Neural progenitor cell (in vitro differentiated cells): Measurements from ENCODE around the gene CCDC138. TPM values are rescaled to one million over a fixed set of nuclear protein-coding genes. Genes with fewer than 3 reads are reported as not detected.
A peak's percentile ranks its signal among the peaks of the same experiment; 100 is the strongest.
"Not testable (repeated sequence)": the region's sequence is repeated elsewhere in the genome, so short reads cannot be mapped to it uniquely, and the experiment has no call there.

Source experiments
- DNase-seq: peaks from one replicate; pipeline ENCODE4 v3.0.0-alpha.2; 2016; ENCODE audit warnings: low spot score
- H2AFZ ChIP-seq: fragments of 200-600 bp; sonication (generic); replicated peaks from 2 replicates; pipeline ENCODE4 v1.6.1; 2016; ENCODE audit warnings: antibody characterized with exemption
- H3F3A ChIP-seq: fragments of 200-600 bp; sonication (generic); 2 replicates; pipeline ENCODE4 v1.6.1; 2016; ENCODE audit warnings: antibody characterized with exemption, low read depth
- H3K27ac ChIP-seq: fragments of 200-600 bp; sonication (generic); 2 replicates; pipeline ENCODE4 v1.5.1; 2016; ENCODE audit warnings: mild to moderate bottlenecking
- H3K27me3 ChIP-seq: fragments of 200-600 bp; sonication (generic); 2 replicates; pipeline ENCODE4 v1.6.1; 2016; ENCODE audit warnings: mild to moderate bottlenecking, moderate library complexity
- H3K36me3 ChIP-seq: fragments of 200-600 bp; sonication (generic); 2 replicates; pipeline ENCODE4 v1.5.1; 2016
- H3K4me1 ChIP-seq: fragments of 200-600 bp; sonication (generic); 2 replicates; pipeline ENCODE4 v1.6.1; 2016; ENCODE audit warnings: mixed run types
- H3K4me2 ChIP-seq: fragments of 200-600 bp; sonication (generic); 2 replicates; pipeline ENCODE4 v1.6.1; 2016
- H3K4me3 ChIP-seq: fragments of 200-600 bp; sonication (generic); 2 replicates; pipeline ENCODE4 v1.5.1; 2016
- H3K79me2 ChIP-seq: fragments of 200-600 bp; sonication (generic); 2 replicates; pipeline ENCODE4 v1.6.1; 2016; ENCODE audit warnings: low read depth
- H3K9ac ChIP-seq: fragments of 200-600 bp; sonication (generic); 2 replicates; pipeline ENCODE4 v1.6.1; 2016
- H3K9me3 ChIP-seq: fragments of 200-600 bp; sonication (generic); 2 replicates; pipeline ENCODE4 v1.5.1; 2016; ENCODE audit warnings: low read depth
- H4K20me1 ChIP-seq: fragments of 200-600 bp; sonication (generic); 2 replicates; pipeline ENCODE4 v1.6.1; 2016; ENCODE audit warnings: low read depth
- H3K27ac Mint-ChIP-seq: 3 replicates; pipeline ENCODE4 v1.8.0; 2021; ENCODE audit warnings: mixed read lengths
- H3K27me3 Mint-ChIP-seq: 2 replicates; pipeline ENCODE4 v1.8.0; 2022; ENCODE audit warnings: low read depth, mild to moderate bottlenecking, inconsistent platforms, moderate library complexity, mixed read lengths; ENCODE audit not compliant: insufficient read depth
- H3K36me3 Mint-ChIP-seq: 3 replicates; pipeline ENCODE4 v1.8.0; 2021; ENCODE audit warnings: mixed read lengths
- H3K4me1 Mint-ChIP-seq: 3 replicates; pipeline ENCODE4 v1.8.0; 2021; ENCODE audit warnings: mixed read lengths
- H3K4me3 Mint-ChIP-seq: 3 replicates; pipeline ENCODE4 v1.8.0; 2021; ENCODE audit warnings: mild to moderate bottlenecking, moderate library complexity, mixed read lengths
- H3K9me3 Mint-ChIP-seq: 3 replicates; pipeline ENCODE4 v1.8.0; 2020; ENCODE audit warnings: mixed read lengths
- EZH2 ChIP-seq: fragments of 200-600 bp; sonication (generic); IDR thresholded peaks from 2 replicates; pipeline ENCODE4 v1.6.1; 2017; ENCODE audit warnings: antibody characterized with exemption, mild to moderate bottlenecking, moderate library complexity
- EZH2phosphoT487 ChIP-seq: fragments of 200-600 bp; sonication (generic); IDR thresholded peaks from 2 replicates; pipeline ENCODE4 v1.6.1; 2017; ENCODE audit warnings: antibody characterized with exemption
- total RNA-seq: library from RNA; depleted of rRNA; stranded (reverse); fragments of >200 nt; gene quantifications from 2 replicates; pipeline ENCODE4 v1.2.3, GENCODE V29; 2015; ENCODE audit warnings: low replicate concordance
- TF ChIP-seq, protein P1 (sequence below): fragments of 200-600 bp; sonication (generic); IDR thresholded peaks from 2 replicates; pipeline ENCODE4 v1.5.1; 2017; ENCODE audit warnings: antibody characterized with exemption, mild to moderate bottlenecking

The CCDC138 gene
- 47.2 and 92.6 TPM in 2 replicates for total RNA-seq

DNA sequence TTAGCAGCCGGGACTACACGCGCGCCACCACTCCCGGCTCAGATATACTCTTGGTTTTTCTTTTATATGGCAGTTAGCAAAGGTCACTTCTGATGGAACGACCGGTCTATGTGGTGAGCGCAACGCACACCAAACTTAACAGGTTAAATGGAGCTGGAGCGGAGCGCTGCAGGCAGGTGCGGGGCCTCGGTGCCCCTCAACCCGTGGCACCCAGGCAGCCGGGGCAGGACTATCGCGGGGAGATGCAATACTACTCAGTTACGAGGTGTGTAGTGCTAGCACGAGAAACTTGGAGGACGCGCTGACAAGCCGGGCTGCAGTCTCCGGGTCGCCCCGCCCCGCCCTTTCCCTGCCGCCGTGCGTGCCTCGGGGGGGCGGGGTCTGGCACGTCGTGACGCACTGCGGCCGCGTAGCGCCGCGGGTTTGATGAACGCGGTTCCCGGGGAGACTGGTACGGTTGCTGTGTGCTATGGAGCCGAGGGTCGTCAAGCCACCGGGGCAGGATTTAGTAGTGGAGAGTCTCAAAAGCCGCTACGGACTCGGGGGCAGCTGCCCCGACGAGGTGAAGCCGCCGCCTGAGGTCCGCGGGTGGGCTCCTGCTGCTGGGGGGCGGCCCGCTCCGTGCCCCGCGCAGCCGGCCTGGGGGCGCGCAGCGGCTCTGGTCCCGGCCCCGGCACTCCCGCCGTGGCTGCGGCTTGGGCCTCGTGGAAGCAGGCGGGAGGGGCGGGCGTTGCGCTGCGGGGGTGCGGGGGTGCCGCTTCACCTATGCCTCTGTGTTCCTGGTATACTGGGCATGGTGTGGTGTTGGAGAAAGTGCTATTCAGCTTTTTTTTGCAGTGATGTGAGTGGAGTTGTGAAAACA, at the start of gene CCDC138:
Gene CCDC138 (plus strand): TSS at position 418 of the 862 bp plus-strand sequence. CDS start 52 bp downstream, at position 470.
- H3K4me1 Mint-ChIP-seq = peaks cover 15% of the 10 kb centered on the region
- H3K27me3 Mint-ChIP-seq = peaks cover 2% of the 10 kb centered on the region
- H3K4me3 ChIP-seq = peak within 1 kb of the TSS; percentile 66
- H3K36me3 Mint-ChIP-seq = peaks cover 26% of the 10 kb centered on the region
- peak; percentile 39 for TF ChIP-seq EZH2
- TF ChIP-seq, protein P1, sequence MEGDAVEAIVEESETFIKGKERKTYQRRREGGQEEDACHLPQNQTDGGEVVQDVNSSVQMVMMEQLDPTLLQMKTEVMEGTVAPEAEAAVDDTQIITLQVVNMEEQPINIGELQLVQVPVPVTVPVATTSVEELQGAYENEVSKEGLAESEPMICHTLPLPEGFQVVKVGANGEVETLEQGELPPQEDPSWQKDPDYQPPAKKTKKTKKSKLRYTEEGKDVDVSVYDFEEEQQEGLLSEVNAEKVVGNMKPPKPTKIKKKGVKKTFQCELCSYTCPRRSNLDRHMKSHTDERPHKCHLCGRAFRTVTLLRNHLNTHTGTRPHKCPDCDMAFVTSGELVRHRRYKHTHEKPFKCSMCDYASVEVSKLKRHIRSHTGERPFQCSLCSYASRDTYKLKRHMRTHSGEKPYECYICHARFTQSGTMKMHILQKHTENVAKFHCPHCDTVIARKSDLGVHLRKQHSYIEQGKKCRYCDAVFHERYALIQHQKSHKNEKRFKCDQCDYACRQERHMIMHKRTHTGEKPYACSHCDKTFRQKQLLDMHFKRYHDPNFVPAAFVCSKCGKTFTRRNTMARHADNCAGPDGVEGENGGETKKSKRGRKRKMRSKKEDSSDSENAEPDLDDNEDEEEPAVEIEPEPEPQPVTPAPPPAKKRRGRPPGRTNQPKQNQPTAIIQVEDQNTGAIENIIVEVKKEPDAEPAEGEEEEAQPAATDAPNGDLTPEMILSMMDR = no peak
- TF ChIP-seq EZH2phosphoT487 = no peak
- H3K36me3 ChIP-seq = peaks cover 14% of the 10 kb centered on the region
- H3K27me3 ChIP-seq = no peaks in the 10 kb centered on the region
- peak; percentile 98 for DNase-seq
- H3K27ac ChIP-seq = peak within 1 kb of the TSS; percentile 83
- H3F3A ChIP-seq = peaks cover 28% of the 10 kb centered on the region
- no peaks in the 10 kb centered on the region for H4K20me1 ChIP-seq
- no peaks in the 10 kb centered on the region for H3K9me3 Mint-ChIP-seq
- H3K9ac ChIP-seq = peak within 1 kb of the TSS; percentile 62
- H3K9me3 ChIP-seq = no peaks in the 10 kb centered on the region
- H3K4me1 ChIP-seq = peaks cover 6% of the 10 kb centered on the region
- H3K27ac Mint-ChIP-seq = peak within 1 kb of the TSS; percentile 69
- peak within 1 kb of the TSS; percentile 80 for H2AFZ ChIP-seq
- peak within 1 kb of the TSS; percentile 93 for H3K4me2 ChIP-seq
- peak within 1 kb of the TSS; percentile 99 for H3K4me3 Mint-ChIP-seq
- peaks cover 46% of the 10 kb centered on the region for H3K79me2 ChIP-seq

GRCh38 chr2:108757973-108758372, 28.6 kb upstream of the CCDC138 start:
- not testable (repeated sequence) for H3K27ac Mint-ChIP-seq, H3K9me3 Mint-ChIP-seq, H2AFZ ChIP-seq, H3K27ac ChIP-seq, H3F3A ChIP-seq, H3K27me3 ChIP-seq, H3K9me3 ChIP-seq, H3K9ac ChIP-seq, H3K4me3 ChIP-seq, DNase-seq, H3K36me3 ChIP-seq, H3K4me1 Mint-ChIP-seq, H3K27me3 Mint-ChIP-seq, H3K79me2 ChIP-seq, H3K4me1 ChIP-seq, H4K20me1 ChIP-seq, H3K4me2 ChIP-seq, H3K4me3 Mint-ChIP-seq
- peaks cover 10% of the 10 kb centered on the region for H3K36me3 Mint-ChIP-seq

GRCh38 chr2:108762618-108763017, 24.0 kb upstream of the CCDC138 start:
- peaks cover 17% of the 10 kb centered on the region for H3K36me3 ChIP-seq
- not testable (repeated sequence) for H3K27ac Mint-ChIP-seq, H3K27me3 ChIP-seq, H4K20me1 ChIP-seq, H2AFZ ChIP-seq, H3K27ac ChIP-seq, H3K9ac ChIP-seq, H3K79me2 ChIP-seq, H3K4me3 ChIP-seq, DNase-seq, H3K4me1 ChIP-seq, H3K4me2 ChIP-seq, H3K27me3 Mint-ChIP-seq, H3K9me3 ChIP-seq, H3K4me3 Mint-ChIP-seq, H3K4me1 Mint-ChIP-seq, H3K9me3 Mint-ChIP-seq, H3F3A ChIP-seq
- H3K36me3 Mint-ChIP-seq = peaks cover 38% of the 10 kb centered on the region

GRCh38 chr2:108766671-108767070, 19.9 kb upstream of the CCDC138 start:
- not testable (repeated sequence) for H3K27ac ChIP-seq, H3K4me2 ChIP-seq, H3K4me1 ChIP-seq, H3K27ac Mint-ChIP-seq, H3K79me2 ChIP-seq, H3K4me3 ChIP-seq, H3K4me1 Mint-ChIP-seq, H3K4me3 Mint-ChIP-seq, DNase-seq, H3K9me3 ChIP-seq, H3F3A ChIP-seq, H4K20me1 ChIP-seq, H3K9me3 Mint-ChIP-seq, H3K27me3 ChIP-seq, H2AFZ ChIP-seq, H3K9ac ChIP-seq, H3K27me3 Mint-ChIP-seq
- H3K36me3 Mint-ChIP-seq = peaks cover 47% of the 10 kb centered on the region
- H3K36me3 ChIP-seq = peaks cover 17% of the 10 kb centered on the region

GRCh38 chr2:108767859-108768258, 18.7 kb upstream of the CCDC138 start:
- H4K20me1 ChIP-seq, H3K27me3 ChIP-seq, H3K4me1 Mint-ChIP-seq, H3K9ac ChIP-seq, H3K27ac Mint-ChIP-seq, H3K4me3 ChIP-seq, H3K27ac ChIP-seq, H3F3A ChIP-seq, H3K4me3 Mint-ChIP-seq, H3K9me3 ChIP-seq, H3K4me2 ChIP-seq, H3K9me3 Mint-ChIP-seq, H2AFZ ChIP-seq, DNase-seq, H3K4me1 ChIP-seq, H3K79me2 ChIP-seq, H3K27me3 Mint-ChIP-seq: not testable (repeated sequence)
- peaks cover 27% of the 10 kb centered on the region for H3K36me3 ChIP-seq
- H3K36me3 Mint-ChIP-seq = peaks cover 57% of the 10 kb centered on the region
